NCI-H345 treated with DMSO at 0.1 percent for 48 hours (cell line): ENCODE data around the gene CPD.
"Not testable (repeated sequence)": the region's sequence is repeated elsewhere in the genome, so short reads cannot be mapped to it uniquely, and the experiment has no call there.

ENCODE experiments used
- DNase-seq: peaks from one replicate; lab custom pipeline; 2025; ENCODE audit not compliant: unreplicated experiment; lab: John Stamatoyannopoulos, UW

Gene CPD

DNA sequence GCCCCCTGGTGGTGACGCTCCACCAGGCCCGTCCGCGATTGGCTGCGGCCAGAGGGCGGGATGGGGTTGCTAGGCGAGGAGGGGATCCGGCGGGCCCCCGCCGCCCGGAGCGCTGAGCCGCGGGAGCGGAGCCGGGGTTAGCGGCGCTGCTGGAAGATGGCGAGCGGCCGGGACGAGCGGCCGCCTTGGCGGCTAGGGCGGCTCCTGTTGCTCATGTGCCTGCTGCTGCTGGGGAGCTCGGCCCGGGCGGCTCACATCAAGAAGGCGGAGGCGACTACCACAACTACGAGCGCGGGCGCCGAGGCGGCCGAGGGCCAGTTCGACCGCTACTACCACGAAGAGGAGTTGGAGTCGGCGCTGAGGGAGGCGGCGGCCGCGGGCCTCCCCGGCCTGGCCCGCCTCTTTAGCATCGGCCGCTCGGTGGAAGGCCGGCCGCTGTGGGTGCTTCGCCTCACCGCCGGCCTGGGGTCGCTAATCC, at the start of gene CPD:
CPD (plus strand) TSS at position 103 of the 478 bp plus-strand sequence; CDS start at position 157, 54 bp downstream.
- peak; percentile 89 for DNase-seq

GRCh38 chr17:30332057-30332542, 46.6 kb upstream of the CPD start:
- DNase-seq: no peak

DNA sequence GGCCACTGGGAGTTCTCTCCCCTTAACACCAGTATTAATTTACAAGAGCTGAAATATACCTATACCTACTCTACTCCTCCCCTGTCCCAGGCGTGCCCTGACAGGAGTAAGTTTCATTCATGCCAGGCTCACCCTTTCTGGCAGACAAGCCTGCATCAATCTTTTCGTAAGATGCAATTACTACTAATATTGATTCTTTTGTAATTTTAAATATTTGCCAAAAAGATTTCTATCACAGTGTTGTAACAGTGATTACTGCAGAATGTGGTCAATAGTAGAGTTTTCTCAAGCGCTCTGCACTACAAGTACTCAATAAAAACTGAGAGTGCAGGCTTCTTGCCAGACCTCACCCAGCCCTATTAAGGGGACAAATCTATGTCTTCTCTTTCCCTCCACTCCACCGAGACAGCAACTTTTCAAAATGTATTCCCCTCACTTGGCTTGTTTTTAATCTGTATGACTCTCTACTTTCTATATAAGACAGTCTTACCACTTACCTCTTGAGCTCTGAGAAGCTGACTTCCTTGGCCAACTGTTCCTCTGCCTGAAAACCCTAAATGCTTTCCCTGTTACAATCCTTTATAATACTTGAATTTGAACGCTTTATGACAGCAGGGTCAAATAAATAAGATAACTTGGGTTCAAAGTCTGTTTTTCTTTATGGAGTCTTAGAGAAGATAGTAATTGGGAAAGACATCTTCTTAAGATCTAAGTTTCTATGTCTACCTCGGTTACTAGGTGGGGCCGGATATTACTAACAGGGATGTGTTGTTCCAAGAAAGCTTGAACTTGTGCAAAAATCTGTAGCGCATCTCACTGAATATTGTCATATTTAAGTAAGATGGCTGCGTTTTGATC, 45.0 kb upstream of the CPD start, which contains the start of gene TMIGD1:
TMIGD1 (minus strand) TSS at position 555 of the 858 bp plus-strand sequence. CDS start 1,924 bp downstream, outside the sequence.
- DNase-seq: no peak

DNA sequence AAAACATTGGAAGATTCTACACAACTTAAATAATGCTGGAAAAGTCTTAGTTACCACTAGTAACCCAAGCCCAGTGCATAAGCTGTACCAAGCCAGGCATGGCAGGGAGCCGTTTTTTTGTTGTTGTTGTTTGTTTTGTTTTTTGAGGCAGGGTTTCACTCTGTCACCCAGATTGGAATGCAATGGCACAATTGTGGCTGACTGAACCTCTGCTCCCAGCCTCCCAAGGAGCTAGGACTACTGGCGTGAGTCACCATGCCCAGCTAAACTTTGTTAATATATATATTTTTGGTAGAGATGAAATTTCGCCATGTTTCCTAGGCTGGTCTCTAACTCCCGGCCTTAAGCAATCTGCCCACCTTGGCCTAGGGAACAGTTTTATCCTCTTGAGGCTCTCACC, 44.3 kb upstream of the CPD start:
- no peak for DNase-seq

DNA sequence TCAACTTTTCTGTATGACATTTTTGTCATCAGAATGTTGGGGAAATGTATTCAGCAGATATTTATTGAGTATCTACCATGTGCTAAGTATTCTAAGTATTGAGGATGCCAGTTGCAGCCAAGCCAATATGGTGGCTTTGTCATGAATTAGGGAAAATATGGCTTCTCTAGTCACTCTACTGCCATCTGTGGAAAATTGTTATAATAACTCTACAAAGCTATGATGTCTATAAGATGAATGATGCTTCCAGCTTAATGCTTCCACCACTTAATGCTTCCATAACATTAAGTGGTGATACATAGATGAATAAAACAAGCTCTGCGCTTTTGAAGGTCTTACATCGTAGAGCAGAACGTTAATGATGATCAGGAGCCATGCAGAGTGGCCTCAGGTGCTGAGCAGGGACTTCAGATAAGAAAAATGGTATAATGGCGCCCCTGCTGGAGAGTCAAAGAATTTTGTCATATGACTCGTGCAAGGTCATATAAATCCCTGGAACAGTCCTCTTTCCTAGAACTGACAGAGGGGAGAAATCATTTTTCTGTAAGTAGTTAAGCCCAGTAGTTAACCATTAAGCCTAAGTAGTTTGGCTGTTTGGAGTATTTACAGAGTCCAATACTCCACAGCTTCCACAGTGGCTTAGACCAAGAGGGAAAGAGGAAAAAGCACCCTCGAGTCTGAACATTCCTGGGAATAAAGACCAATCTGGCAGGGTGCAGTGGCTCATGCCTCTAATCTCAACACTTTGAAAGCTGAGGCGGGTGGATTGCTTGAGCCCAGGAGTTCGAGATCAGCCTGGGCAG, 42.2 kb upstream of the CPD start:
- peak; percentile 64 for DNase-seq

DNA sequence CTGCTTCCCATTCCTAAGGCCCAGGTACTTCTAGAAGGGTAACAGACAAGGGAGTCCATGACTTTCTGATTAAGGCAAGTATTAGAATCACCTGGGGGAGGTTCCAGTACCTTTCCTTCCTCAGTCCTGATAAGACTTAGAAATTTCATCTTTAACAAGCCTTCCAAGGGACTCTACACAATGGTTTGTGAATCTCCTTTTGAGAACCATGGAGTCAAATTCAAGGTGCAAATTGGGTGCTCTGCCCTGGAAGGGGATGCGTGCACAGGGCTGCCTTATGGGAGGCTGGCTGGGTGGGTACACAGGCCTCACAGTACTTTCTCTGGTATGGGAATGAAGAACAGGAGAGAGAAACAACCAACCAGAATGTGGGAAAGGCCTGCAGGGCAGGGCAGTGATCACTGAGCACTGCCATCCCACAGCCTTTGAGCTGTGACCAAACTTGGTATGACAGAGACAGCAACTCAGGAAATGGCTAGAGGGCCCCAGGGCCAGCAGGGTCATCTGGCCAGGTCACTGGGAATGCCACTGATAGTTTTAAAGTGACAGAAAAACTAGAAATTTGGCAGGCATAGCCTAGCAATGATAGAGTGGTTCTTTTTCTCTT, 41.2 kb upstream of the CPD start:
- no peak for DNase-seq

DNA sequence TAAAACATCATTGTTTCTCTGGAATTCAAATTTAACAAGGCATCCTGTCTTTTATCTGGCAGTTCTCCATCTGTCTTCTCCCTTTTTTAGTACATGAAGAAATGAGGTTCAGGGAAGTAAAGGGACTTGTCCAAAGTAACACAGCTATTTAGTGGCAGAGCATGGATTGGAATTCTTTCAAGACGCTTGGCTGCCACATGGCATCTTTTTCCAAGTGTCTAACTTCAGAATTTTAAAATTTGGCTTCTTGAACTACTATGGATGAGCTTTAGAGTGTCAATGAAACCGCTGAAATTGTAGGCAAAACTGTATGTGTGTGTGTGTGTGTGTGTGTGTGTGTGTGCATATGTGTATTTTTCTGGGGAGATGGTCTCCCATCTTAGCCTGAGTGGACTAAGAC, 39.6 kb upstream of the CPD start:
- no peak for DNase-seq

GRCh38 chr17:30340801-30341356, 37.8 kb upstream of the CPD start:
- no peak for DNase-seq

GRCh38 chr17:30341703-30342249, 37.0 kb upstream of the CPD start:
- no peak for DNase-seq

DNA sequence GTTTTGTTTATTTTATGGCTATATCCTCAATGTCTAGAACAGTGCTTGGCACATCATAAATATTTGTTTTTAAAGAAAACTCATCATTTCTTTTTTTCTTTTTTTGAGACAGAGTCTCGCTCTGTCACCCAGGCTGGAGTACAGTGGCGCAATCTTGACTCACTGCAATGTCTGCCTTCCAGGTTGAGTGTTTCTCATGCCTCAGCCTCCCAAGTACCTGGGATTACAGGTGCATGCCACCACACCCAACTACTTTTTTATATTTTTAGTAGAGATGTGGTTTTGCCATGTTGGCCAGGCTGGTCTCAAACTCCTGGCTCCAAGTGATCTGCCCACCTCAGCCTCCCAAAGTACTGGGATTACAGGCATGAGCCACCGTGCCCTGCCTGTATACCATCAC, 35.5 kb upstream of the CPD start:
- DNase-seq: not testable (repeated sequence)

DNA sequence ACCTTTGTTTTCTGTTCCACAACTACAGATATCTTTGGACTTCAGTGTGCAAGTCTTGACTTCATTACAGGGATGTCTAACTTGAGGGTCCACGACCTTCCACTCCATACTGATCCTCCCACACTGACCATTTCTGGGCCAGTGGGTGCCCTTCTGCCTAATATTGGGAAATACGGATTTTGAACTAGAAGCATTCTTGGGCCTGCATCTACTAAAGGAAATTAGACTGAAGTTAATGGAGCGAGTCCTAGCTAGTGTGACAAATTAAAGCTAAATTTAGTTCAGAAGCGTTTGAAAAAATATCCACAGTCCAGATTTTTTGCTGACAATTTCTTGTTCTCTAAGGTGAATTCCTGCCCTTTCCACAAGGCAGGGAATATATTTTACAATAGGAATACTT, 34.9 kb upstream of the CPD start:
- DNase-seq: no peak

- peak; percentile 60 for DNase-seq
Observed at GRCh38 chr17:30344283-30345088, 34.2 kb upstream of the CPD start.

DNA sequence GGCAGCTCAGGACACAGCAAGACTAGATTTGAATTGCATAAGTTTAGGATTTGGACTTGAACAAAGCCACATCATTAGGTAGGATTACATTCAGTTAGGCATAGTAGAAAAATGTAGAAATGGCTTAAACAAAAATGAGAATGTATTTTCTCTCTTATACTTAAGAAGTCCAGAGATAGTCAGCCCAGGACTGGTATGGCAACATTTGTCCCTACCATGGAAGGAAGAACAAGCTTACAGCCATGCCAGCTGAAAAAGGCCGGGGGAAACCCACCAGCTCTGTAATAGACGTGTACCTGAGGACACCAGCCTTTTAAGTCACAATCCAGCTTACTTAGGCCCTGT, 33.7 kb upstream of the CPD start:
- DNase-seq: no peak

DNA sequence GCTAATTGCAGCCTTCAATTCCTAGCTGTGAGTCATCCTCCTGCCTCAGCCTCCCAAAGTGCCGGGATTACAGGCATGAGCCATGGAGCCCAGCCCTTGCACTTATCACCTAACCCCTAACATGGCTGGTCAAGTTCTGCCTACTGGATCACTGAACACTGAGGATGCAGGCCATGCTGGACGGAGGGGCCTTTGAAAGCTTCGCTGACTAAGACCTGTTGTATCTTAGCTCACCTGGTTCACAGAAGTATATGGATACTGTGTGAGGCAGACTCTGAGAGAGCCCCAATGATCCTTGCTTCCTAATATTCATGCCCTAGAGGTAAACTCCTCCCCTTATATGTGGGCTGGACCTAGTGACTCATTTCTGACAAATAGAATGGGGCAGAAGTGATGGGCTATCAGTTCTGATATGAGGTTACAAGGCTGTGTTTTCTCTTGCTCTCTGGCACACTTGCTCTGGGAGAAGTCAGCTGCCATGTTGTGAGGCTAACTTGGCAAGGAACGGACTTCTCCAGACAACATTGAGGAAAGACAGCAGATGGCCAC, 33.1 kb upstream of the CPD start:
- no peak for DNase-seq

DNA sequence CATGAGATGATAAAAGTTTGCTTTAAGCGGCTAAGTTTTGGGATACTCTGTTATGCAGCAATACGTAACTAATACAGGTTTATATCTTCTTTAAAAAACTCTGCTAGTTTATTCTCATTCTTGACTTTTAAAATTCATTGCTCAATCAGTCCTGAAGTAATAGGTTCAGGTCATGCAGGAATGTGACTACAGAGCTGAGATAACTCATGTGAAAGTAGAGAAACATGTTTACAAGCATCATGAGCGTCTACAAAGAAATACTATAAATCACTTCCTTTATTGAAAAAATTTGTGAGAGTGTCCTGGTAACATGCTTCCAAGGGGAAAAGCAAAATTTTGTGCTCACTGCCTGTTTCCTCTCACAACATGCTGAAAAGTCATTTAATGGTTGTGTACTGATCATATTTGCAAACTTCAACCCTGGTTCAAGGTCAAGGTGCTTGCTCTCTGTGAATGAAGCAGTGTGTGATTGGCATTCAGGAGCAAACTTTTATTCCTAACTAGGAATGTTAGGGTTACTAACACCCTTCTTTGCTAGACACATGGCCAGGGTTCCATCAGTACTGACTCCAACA, 32.4 kb upstream of the CPD start:
- DNase-seq: no peak

DNA sequence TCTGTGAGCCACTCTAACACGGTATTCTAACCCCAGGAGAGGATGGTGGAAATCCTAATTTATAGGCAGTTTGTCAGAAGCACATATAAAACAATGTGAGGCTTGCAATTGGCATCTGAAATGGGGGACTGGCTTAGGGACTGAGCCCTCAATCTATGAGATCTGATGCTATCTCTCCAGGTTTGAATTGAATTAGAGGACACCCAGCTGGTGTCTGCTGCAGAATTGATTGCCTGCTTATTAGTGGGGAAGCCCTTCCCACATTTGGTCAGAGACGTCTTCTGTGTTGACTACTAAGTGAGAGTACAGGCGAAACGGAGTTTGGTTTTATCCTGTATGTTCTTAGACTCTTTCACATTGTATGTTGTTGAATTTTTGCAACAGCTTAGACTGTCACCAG, 31.2 kb upstream of the CPD start:
- no peak for DNase-seq

- no peak for DNase-seq
Observed at GRCh38 chr17:30349252-30349651, 29.5 kb upstream of the CPD start.

GRCh38 chr17:30351263-30351662, 27.5 kb upstream of the CPD start:
- DNase-seq: not testable (repeated sequence)

GRCh38 chr17:30351735-30352134, 27.0 kb upstream of the CPD start:
- no peak for DNase-seq
